ENCODE results near the gene DIRAS1. TPM values are rescaled to one million over a fixed set of nuclear protein-coding genes. Genes with fewer than 3 reads are reported as not detected.
"Not testable (repeated sequence)": the region's sequence is repeated elsewhere in the genome, so short reads cannot be mapped to it uniquely, and the experiment has no call there.

DIRAS1 gene
- total RNA-seq, 1 donor from 2014 or later: 0.16 TPM

DNA sequence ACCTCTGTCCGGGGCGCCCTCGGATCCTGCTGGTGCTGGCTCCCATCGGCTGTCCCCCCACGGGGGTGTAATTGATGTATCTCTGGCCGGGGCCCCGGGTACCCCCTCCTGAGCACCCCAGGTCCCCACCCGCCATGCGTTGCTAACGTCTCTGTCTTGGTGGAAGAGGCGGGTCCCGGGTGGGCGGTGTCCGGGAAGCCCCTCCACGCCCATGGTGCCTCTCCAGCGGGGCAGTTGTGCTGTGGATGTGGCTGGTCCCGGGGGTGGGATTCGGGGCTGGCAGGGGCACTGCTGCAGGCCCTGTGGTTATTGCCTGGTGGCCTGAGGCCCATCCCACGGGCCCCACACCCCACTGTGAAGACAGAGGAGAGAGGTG is 4.9 kb downstream of the DIRAS1 start:
- peaks cover 11% of the 10 kb centered on the region for H3K9me3 Mint-ChIP-seq
- intact Hi-C loops (cut with micrococcal nuclease): no loop called here
- H3K36me3 Mint-ChIP-seq (ENCODE audit: low read depth): peaks cover 2% of the 10 kb centered on the region
- no peaks in the 10 kb centered on the region for H3K4me1 Mint-ChIP-seq
- H3K4me3 Mint-ChIP-seq: no peak overlapping the region
- peaks cover 11% of the 10 kb centered on the region for H3K27me3 Mint-ChIP-seq
- H3K27ac Mint-ChIP-seq: no peak overlapping the region
- no peak for DNase-seq

DNA sequence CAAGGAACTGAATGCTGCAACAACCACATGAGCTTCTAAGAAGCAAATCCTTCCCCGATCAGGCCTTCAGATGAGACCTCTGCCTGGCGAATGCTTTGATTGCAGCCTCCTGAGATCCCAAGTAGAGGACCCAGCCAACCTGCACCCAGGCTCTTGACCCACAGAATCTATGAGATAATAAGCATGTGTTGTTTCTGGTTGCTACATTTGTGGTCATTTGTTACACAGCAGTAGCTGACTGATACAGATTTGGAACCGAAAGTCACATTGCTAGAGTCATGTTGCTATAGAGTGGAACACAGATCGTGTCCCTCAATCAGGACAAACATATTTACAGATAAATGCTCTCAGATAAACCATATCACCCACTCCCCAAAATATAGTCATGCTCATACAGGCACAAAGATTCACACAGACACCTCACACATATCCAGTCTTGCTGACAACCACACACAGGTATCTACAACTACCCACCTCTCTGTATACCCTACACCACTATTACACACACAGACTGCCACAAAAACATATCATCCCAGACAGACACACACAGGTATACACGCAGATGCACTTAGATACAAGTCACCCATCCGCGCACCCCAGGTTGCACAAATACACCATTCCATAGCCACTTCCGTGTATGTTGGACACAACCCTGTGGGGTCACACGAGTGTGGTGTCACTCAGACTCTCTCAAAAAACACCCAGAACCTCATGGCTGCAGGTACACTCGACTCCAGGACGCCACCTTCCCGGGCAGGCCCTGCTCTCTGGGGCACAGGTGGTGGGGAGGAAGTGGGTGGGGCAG is 5.5 kb downstream of the DIRAS1 start:
- intact Hi-C loops (cut with micrococcal nuclease): no loop called here
- Mint-ChIP-seq H3K36me3 (ENCODE audit: low read depth) (peaks cover 2% of the 10 kb centered on the region), H3K9me3 (peaks cover 11% of the 10 kb centered on the region), H3K27me3 (peaks cover 11% of the 10 kb centered on the region), H3K4me3 (no peak overlapping the region), H3K27ac (no peak overlapping the region), H3K4me1 (no peaks in the 10 kb centered on the region)
- no peak for DNase-seq

DNA sequence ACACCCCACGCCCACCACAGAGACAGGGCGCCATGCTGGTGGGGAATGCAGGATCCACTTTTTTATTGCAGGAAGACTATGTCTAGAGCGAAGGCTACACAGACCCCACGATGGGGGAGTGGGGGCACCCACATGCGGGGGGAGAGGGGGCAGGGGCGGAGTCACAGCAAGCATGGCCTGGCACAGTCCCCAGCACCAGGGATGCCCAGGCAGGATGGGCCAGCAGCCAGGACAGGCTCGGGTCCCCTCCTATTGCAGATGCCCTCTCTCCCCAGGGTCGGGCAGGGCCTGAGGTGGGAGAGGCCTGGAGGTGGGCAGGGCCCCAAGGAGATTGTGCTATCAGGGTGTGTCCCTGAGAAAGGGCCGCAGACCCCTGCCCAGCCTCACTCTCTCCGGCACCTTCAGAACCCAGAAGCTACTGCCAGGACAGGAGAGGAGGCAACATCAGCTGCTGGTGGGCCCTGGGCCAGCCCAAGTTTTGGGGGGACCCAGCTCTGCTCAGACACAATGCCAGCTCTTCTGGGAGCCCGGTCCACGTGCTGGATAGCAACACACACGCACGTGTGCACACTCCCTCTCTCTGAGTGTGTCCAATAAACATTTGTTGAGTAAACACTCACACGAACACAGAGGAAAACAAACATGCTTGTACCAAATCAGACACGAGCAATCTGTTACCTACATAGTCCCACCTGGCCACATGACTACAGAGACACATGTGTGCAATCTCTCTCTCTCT is 6.5 kb downstream of the DIRAS1 start:
- no peaks in the 10 kb centered on the region for H3K4me1 Mint-ChIP-seq
- no peak overlapping the region for H3K4me3 Mint-ChIP-seq
- peaks cover 6% of the 10 kb centered on the region for H3K27me3 Mint-ChIP-seq
- H3K27ac Mint-ChIP-seq: no peak overlapping the region
- intact Hi-C loops (cut with micrococcal nuclease): no loop called here
- H3K9me3 Mint-ChIP-seq: peaks cover 11% of the 10 kb centered on the region
- no peak for DNase-seq
- H3K36me3 Mint-ChIP-seq (ENCODE audit: low read depth): peaks cover 2% of the 10 kb centered on the region

DNA sequence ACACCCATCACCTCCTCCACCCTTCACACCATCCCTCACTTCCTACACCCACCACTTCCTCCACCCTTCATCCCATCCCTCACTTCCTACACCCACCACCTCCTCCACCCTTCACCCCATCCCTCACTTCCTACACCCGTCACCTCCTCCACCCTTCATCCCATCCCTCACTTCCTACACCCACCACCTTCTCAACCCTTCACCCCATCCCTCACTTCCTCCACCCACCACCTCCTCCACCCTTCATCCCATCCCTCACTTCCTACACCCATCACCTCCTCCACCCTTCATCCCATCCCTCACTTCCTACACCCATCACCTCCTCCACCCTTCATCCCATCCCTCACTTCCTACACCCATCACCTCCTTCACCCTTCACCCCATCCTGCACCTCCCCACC is 7.1 kb downstream of the DIRAS1 start:
- H3K9me3 Mint-ChIP-seq: peaks cover 11% of the 10 kb centered on the region
- H3K36me3 Mint-ChIP-seq (ENCODE audit: low read depth); H3K4me1 Mint-ChIP-seq; DNase-seq; intact Hi-C loops (cut with micrococcal nuclease); H3K4me3 Mint-ChIP-seq; H3K27ac Mint-ChIP-seq; H3K27me3 Mint-ChIP-seq: not testable (repeated sequence)

DNA sequence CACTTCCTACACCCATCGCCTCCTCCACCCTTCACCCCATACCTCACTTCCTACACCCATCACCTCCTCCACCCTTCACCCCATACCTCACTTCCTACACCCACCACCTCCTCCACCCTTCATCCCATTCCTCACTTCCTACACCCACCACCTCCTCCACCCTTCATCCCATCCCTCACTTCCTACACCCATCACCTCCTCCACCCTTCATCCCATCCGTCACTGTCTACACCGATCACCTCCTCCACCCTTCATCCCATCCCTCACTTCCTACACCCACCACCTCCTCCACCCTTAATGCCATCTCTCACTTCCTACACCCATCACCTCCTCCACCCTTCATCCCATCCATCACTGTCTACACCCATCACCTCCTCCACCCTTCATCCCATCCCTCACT is 8.0 kb downstream of the DIRAS1 start:
- H3K4me1 Mint-ChIP-seq; H3K27me3 Mint-ChIP-seq; intact Hi-C loops (cut with micrococcal nuclease): not testable (repeated sequence)

DNA sequence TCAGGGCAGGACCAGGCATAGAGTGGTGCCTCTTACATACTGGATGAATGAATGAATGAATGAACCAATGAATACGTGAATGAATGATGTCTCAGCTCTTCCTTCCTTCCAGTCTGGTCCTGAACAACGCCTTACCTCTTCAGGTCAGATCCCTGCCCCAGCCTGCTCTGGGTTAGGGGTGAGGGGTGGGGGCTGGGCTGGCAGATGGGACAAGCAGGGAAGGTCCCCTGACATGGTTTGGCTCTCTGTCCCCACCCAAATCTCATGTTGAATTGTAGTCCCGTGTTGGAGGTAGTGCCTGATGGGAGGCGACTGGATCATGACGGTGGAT is 9.3 kb downstream of the DIRAS1 start:
- H3K9me3 Mint-ChIP-seq: peaks cover 11% of the 10 kb centered on the region
- no peaks in the 10 kb centered on the region for H3K27me3 Mint-ChIP-seq
- no peak for DNase-seq
- H3K36me3 Mint-ChIP-seq (ENCODE audit: low read depth): peaks cover 2% of the 10 kb centered on the region
- no peak overlapping the region for H3K4me3 Mint-ChIP-seq
- intact Hi-C loops (cut with micrococcal nuclease): no loop called here
- no peaks in the 10 kb centered on the region for H3K4me1 Mint-ChIP-seq
- no peak overlapping the region for H3K27ac Mint-ChIP-seq

More for the DNA sequence above, 8.0 kb downstream of the DIRAS1 start:
- not testable (repeated sequence) for H3K4me3 Mint-ChIP-seq; H3K36me3 Mint-ChIP-seq (ENCODE audit: low read depth); DNase-seq; H3K27ac Mint-ChIP-seq
- peaks cover 11% of the 10 kb centered on the region for H3K9me3 Mint-ChIP-seq

DNA sequence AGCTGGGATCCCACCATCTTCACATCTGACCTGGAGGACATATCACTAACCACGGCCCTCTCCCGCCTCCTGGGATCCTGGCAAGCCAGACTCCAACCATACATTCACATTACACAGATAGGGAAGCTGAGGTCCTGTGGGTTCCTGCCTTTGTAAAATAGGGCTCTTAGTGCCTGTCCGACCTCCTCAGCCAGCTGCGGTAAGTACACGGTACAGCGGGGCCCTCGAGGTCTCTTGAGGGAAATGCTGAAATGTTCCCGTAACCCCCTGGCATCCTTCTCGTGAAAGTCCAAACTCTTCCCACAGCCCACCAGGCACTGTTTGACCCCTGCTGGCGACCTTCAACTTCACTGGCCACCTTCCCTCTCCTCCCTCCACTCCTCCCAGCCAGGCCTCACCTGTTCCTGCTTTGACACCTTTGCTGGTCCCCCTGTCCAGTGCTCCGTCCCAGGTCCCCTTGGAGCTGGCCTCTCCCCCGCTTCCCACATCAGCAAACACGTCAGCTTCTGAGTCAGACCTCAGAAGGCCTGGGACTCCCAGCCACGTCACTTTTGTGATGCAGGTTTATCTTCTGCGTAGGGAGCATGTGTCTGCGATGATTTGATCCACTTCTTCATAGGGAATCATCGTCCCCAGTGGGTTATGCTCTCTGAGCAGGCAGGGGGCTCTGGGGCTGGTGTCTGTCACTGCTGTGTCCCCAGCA is 9.8 kb downstream of the DIRAS1 start:
- H3K4me3 Mint-ChIP-seq: no peak overlapping the region
- peaks cover 11% of the 10 kb centered on the region for H3K9me3 Mint-ChIP-seq
- intact Hi-C loops (cut with micrococcal nuclease): no loop called here
- no peak overlapping the region for H3K27ac Mint-ChIP-seq
- no peaks in the 10 kb centered on the region for H3K4me1 Mint-ChIP-seq
- no peak for DNase-seq
- H3K27me3 Mint-ChIP-seq: no peaks in the 10 kb centered on the region
- H3K36me3 Mint-ChIP-seq (ENCODE audit: low read depth): peaks cover 2% of the 10 kb centered on the region

DNA sequence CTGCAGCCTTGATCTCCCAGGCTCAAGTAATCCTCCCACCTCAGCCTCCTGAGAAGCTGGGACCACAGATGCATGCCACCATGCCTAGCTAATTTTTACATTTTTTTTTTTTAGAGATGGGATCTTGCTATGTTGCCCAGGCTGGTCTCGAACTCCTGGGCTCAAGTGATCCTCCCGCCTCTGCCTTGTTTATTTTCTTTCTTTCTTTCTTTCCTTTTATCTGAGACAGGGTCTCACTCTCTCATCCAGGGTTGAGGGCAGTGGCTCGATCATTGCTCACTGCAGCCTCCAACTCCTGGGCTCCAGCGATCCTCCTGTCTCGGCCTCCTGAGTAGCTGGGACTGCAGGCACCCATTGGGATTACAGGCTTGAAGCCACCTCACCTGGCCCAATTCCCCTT is 14.9 kb downstream of the DIRAS1 start:
- peaks cover 8% of the 10 kb centered on the region for H3K27me3 Mint-ChIP-seq
- intact Hi-C loops (cut with micrococcal nuclease): no loop called here
- H3K4me3 Mint-ChIP-seq: no peak overlapping the region
- no peak overlapping the region for H3K27ac Mint-ChIP-seq
- H3K9me3 Mint-ChIP-seq: no peaks in the 10 kb centered on the region
- DNase-seq: no peak
- no peaks in the 10 kb centered on the region for H3K36me3 Mint-ChIP-seq (ENCODE audit: low read depth)
- peaks cover 5% of the 10 kb centered on the region for H3K4me1 Mint-ChIP-seq

DNA sequence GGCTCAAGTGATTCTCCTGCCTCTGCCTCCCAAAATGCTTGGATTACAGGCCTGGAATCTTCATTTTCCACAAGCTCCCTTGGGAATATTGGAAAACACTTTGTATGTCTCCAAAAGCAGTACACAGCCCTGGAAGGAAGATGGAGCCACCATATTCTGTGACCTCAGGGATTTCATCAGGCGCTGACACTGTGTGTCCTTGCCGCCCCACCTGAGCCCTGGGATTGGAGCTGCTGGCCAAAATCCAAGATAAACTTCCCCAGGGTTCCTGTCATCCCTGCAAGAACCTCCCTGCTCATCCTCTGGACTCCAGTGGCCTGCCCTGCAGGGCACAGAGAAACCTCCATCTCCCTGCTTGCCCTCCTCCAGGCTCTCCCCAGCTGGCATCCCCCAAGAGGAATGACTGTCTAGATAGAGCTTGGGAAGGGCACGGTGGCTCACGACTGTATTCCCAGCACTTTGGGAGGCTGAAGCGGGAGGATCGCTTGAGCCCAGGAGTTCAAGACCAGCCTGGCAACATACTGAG is 17.4 kb downstream of the DIRAS1 start:
- DNase-seq: no peak
- H3K27ac Mint-ChIP-seq: no peak overlapping the region
- H3K27me3 Mint-ChIP-seq: peaks cover 11% of the 10 kb centered on the region
- no peaks in the 10 kb centered on the region for H3K36me3 Mint-ChIP-seq (ENCODE audit: low read depth)
- peaks cover 5% of the 10 kb centered on the region for H3K4me1 Mint-ChIP-seq
- H3K4me3 Mint-ChIP-seq: no peak overlapping the region
- H3K9me3 Mint-ChIP-seq: no peaks in the 10 kb centered on the region
- intact Hi-C loops (cut with micrococcal nuclease): no loop called here

DNA sequence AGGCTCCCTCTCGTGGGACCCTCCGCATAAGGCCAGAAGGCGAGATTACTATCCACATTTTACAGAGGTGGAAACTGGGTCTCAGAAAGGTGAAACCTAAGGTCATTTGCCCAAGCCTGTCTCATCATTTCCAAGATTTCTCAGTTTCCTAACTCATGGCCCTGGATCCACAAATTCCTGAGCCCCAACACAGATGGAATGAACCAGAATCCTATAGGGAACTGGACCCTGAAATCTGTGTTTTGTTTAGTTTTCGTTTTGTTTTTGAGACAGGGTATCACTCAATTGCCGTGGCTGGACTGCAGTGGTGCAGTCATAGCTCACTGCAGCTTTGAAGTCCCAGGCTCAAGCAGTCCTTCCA is 18.1 kb downstream of the DIRAS1 start:
- DNase-seq: no peak
- Mint-ChIP-seq H3K9me3 (no peaks in the 10 kb centered on the region), H3K4me1 (peaks cover 5% of the 10 kb centered on the region), H3K27me3 (peaks cover 11% of the 10 kb centered on the region), H3K36me3 (ENCODE audit: low read depth) (no peaks in the 10 kb centered on the region), H3K4me3 (peak overlapping the region; percentile 71), H3K27ac (no peak overlapping the region)
- intact Hi-C loops (cut with micrococcal nuclease): no loop called here

DNA sequence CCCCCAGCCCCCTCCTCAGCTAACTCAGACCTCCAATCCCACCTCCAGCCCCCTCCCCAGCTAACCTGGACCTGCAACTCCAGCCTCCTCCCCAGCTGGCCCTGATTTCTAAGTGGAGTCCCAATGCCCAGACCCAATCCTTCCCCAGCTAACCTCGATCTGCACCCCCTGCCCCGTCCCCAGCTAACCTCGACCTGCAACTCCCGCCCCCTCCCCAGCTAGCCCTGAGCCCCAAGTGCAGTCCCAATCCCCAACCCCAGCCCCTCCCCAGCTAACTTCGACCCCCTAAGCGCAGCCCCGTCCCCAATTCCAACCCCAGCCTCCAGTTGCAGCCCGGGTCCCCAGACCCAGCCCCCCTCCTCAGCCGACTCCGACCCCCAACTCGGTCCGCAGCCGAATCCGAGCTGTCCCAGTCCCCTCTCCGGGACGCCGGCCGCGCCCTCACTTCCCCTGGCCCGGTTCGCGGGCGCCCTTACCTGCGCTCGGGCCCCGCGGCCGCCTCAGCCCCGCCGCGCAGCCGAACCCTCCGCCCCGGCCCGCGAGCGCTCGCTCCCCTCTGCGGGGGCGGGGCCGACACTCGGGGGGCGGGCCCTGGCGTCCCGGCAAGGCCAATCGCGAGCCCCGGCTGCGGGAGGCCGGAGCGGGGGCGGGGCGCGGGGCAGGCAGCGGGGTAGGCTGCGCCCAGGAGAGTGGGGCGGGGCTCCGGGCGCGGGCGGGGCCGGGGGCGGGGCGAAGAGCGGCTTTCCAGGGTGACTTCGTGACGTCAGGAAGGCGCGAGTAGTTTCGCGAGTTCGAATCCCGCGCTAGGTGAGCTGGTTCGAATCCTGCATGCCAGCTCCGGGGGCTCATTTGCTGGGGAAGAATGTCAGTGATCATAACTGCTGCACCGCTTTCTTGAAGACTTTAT is 18.7 kb downstream of the DIRAS1 start, which contains the start of gene GNG7:
TSS of gene GNG7 (minus strand) at position 525 of the 907 bp plus-strand sequence. CDS start 182,006 bp downstream, outside the sequence.
- H3K9me3 Mint-ChIP-seq: no peaks in the 10 kb centered on the region
- H3K4me1 Mint-ChIP-seq: peaks cover 5% of the 10 kb centered on the region
- peaks cover 11% of the 10 kb centered on the region for H3K27me3 Mint-ChIP-seq
- no peaks in the 10 kb centered on the region for H3K36me3 Mint-ChIP-seq (ENCODE audit: low read depth)
- H3K4me3 Mint-ChIP-seq: peak within 1 kb of the TSS; percentile 71
- no peak within 1 kb of the TSS for H3K27ac Mint-ChIP-seq
- intact Hi-C loops (cut with micrococcal nuclease): no loop called here
- DNase-seq: peak; percentile 98

DNA sequence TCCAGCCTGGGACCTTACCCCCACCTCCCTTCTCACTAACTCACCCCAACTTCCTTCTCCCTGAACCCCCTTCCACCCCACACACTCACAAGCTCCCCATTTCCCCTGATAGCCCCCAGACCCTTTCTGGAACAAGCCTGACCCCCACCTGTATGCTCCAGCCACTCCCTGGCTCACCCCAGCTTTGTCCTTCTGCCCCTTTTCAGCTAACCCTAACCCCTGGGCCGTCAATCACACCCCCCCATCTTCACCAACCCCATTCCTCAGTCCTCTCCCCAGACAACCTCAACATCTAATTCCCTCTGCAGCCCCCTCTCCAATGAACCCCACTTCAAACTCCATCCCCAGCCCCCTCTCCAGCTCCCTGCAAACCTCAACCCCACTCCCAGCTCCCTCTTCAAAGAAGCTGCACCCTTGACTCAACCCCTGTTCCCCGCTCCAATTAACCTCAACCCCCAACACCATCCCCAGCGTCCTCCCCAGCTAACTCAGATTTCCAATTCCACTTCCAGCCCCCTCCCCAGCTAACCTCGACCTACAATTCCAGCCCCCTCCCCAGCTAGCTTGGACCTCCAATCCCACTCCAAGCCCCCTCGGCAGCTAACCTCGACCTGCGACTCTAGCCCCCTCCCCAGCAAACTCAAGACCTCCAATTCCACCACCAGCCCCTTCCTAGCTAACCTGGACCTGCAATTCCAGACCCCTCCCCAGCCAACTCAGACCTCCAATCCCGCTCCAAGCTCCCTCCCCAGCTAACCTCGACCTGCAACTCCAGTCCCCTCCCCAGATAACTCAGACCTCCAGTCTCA is 19.6 kb downstream of the DIRAS1 start:
- H3K27ac Mint-ChIP-seq: no peak overlapping the region
- peaks cover 11% of the 10 kb centered on the region for H3K27me3 Mint-ChIP-seq
- DNase-seq: no peak
- no peaks in the 10 kb centered on the region for H3K9me3 Mint-ChIP-seq
- intact Hi-C loops (cut with micrococcal nuclease): no loop called here
- H3K4me1 Mint-ChIP-seq: peaks cover 5% of the 10 kb centered on the region
- peak overlapping the region; percentile 55 for H3K4me3 Mint-ChIP-seq
- no peaks in the 10 kb centered on the region for H3K36me3 Mint-ChIP-seq (ENCODE audit: low read depth)

Data from activated CD4-positive, alpha-beta T cell treated with anti-CD3 and anti-CD28 coated beads, Interleukin-2, amount 10 ng/mL, durations not matched to agents 24 days and 14 days (primary cell).